Testis (tissue), 2 donors: Measurements from ENCODE around the gene PEX14.

Source experiments
- CTCF ChIP-seq, 3 experiments: fragments of 450-650 bp in 2 of 3; fragments of 200-600 bp in 1 of 3; sonication (generic) in 1 of 3; IDR thresholded peaks; one replicate each; pipeline ENCODE4 v1.5.1; 2016 to 2019; ENCODE audit warnings: antibody characterized with exemption in 3 of 3, mild to moderate bottlenecking in 2 of 3, moderate library complexity in 1 of 3
- POLR2A ChIP-seq: fragments of 450-650 bp; IDR thresholded peaks from one replicate; pipeline ENCODE4 v1.6.1; 2017; ENCODE audit warnings: antibody characterized with exemption, mild to moderate bottlenecking, moderate library complexity

- TF ChIP-seq CTCF (IDR thresholded peaks at IDR 0.05), result no peak
- no peak for TF ChIP-seq POLR2A
Observed at GRCh38 chr1:10613861-10614260, 139.1 kb downstream of the PEX14 start.
